HepG2 (cell line): Measurements from ENCODE around the gene ZFYVE21.

Experiments used
- EHMT2 ChIP-seq: fragments of 200-600 bp; sonication (generic); IDR thresholded peaks from 2 replicates; pipeline ENCODE4 v1.7.0; 2017; ENCODE audit warnings: antibody characterized with exemption, low read depth, low read length, borderline replicate concordance
- EZH2 ChIP-seq: conservative IDR thresholded peaks from 2 replicates; pipeline ENCODE4 v1.6.1; 2012; ENCODE audit warnings: mild to moderate bottlenecking, low read depth, low read length, moderate library complexity
- KLF15 ChIP-seq: sonication (generic); formaldehyde crosslinking; IDR thresholded peaks from 2 replicates; pipeline ENCODE4 v1.8.1; 2023; ENCODE audit warnings: borderline replicate concordance, mild to moderate bottlenecking, inconsistent platforms, missing genetic modification reagents, mixed read lengths
- NR3C1 ChIP-seq: sonication (generic); formaldehyde crosslinking; IDR thresholded peaks from 2 replicates; pipeline ENCODE4 v1.4.0; 2020; ENCODE audit warnings: missing genetic modification reagents
- ONECUT2 ChIP-seq: sonication (generic); formaldehyde crosslinking; IDR thresholded peaks from 2 replicates; pipeline ENCODE4 v1.4.0; 2020; ENCODE audit warnings: missing genetic modification reagents
- SETDB1 ChIP-seq: sonication (generic); formaldehyde crosslinking; IDR thresholded peaks from 2 replicates; pipeline ENCODE4 v1.5.1; 2020; ENCODE audit warnings: missing genetic modification reagents, mild to moderate bottlenecking, borderline replicate concordance
- SIN3A ChIP-seq: IDR thresholded peaks from 2 replicates; pipeline ENCODE4 v1.6.1; 2011; ENCODE audit warnings: low read depth, mild to moderate bottlenecking, control low read depth, low read length, borderline replicate concordance
- YY1 ChIP-seq: IDR thresholded peaks from 2 replicates; pipeline ENCODE4 v1.6.1; 2011; ENCODE audit warnings: low read length, low read depth, moderate library complexity, mild to moderate bottlenecking; ENCODE audit not compliant: insufficient read depth, insufficient replicate concordance
- ZNF598 ChIP-seq: sonication (generic); formaldehyde crosslinking; IDR thresholded peaks from 2 replicates; pipeline ENCODE4 v1.5.1; 2020; ENCODE audit warnings: mild to moderate bottlenecking, missing genetic modification reagents, borderline replicate concordance
- TF ChIP-seq, protein P1 (sequence below): sonication (generic); formaldehyde crosslinking; IDR thresholded peaks from 2 replicates; pipeline ENCODE4 v1.5.0; 2020; ENCODE audit warnings: mild to moderate bottlenecking, missing genetic modification reagents, moderate library complexity

GRCh38 chr14:103733651-103734050 is 18.0 kb downstream of the ZFYVE21 start:
- TF ChIP-seq, protein P1, sequence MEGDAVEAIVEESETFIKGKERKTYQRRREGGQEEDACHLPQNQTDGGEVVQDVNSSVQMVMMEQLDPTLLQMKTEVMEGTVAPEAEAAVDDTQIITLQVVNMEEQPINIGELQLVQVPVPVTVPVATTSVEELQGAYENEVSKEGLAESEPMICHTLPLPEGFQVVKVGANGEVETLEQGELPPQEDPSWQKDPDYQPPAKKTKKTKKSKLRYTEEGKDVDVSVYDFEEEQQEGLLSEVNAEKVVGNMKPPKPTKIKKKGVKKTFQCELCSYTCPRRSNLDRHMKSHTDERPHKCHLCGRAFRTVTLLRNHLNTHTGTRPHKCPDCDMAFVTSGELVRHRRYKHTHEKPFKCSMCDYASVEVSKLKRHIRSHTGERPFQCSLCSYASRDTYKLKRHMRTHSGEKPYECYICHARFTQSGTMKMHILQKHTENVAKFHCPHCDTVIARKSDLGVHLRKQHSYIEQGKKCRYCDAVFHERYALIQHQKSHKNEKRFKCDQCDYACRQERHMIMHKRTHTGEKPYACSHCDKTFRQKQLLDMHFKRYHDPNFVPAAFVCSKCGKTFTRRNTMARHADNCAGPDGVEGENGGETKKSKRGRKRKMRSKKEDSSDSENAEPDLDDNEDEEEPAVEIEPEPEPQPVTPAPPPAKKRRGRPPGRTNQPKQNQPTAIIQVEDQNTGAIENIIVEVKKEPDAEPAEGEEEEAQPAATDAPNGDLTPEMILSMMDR (CRISPR knock-in tag), result no peak
- no peak for TF ChIP-seq SETDB1 (CRISPR knock-in tag)
- no peak for TF ChIP-seq SIN3A
- no peak for TF ChIP-seq EZH2
- TF ChIP-seq YY1, result no peak
- no peak for TF ChIP-seq ONECUT2 (CRISPR knock-in tag)
- no peak for TF ChIP-seq EHMT2
- TF ChIP-seq KLF15 (CRISPR knock-in tag), result no peak
- TF ChIP-seq NR3C1, result no peak
- no peak for TF ChIP-seq ZNF598 (CRISPR knock-in tag)
